IPS-NIHi7 (cell line): ENCODE measurements around the gene EME2.

ENCODE experiments used
- DNase-seq: peaks from one replicate; pipeline ENCODE4 v3.0.0; 2012; ENCODE audit warnings: mixed read lengths; ENCODE audit errors: extremely low spot score

The EME2 gene

DNA sequence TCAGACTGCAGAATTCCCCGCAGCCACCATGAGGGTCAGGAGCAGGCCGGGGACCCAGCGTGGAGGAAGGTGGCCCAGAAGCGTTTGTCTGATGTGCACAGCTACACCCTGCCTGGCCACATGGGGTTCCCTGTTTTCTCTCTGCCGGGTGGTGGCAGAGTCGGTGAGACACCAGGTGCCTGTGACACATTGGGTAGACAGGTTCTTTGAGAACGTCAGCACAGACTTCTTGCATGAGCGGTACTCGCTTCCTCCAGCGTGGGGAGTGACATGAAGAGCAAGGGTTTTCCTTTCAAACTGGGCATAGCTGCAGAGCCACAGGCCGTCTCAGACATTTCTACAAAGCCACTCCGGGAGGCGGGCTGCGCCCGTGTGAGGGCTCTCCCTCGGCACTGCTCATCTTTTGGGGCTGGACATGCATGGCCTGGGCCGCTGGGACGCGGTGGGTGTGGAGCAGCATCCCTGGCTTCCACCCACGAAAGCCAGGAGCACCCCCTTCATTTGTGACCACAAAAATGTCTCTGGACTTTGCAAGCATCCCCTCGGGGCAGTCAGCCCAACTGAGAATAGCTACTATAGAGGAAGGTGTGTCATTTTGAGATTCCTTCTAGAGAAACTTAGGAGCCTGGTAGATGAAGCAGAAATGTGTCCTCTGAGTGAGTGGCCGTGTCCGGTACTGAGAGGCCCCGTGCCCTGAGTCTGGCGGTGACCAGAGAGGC, 27.3 kb upstream of the EME2 start:
- no peak for DNase-seq

DNA sequence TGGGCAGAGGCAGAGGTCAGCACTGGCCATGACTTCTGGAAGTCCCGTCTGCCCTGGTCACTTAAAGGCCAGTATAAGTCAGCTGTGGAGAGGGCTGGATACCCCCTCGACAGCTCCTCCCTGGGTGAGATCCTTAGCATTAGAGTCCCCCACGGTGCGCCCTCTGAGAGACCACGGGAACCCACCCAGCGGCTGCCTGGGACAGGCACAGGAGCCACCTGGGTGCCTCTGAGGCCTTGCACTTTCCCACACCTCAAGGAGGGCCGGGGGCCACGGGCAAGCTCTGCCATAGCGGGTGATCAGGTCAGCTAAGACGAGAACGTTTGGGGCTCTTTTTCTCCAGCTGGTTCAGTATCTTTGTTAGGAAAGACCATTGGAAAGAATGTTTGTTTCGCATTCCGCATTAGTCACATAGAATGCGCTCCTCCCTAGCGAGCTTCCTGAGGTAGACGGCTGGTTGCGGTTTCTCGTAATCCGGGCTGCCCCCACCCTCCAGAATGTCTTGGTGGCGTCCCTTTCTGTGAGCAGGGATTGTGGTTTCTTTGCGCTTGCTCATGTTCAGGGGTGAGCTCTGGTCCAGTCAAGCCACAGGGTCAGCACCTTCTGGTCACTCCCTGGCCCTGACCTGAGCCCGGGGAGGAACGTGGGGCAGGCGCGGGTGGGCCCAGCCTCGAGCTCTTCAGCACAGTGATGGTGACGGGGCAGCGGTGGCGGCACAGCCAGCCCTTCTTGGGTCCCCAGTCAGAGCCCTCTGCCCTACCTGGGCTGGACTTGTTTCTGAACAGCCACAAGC, 26.5 kb upstream of the EME2 start:
- no peak for DNase-seq

DNA sequence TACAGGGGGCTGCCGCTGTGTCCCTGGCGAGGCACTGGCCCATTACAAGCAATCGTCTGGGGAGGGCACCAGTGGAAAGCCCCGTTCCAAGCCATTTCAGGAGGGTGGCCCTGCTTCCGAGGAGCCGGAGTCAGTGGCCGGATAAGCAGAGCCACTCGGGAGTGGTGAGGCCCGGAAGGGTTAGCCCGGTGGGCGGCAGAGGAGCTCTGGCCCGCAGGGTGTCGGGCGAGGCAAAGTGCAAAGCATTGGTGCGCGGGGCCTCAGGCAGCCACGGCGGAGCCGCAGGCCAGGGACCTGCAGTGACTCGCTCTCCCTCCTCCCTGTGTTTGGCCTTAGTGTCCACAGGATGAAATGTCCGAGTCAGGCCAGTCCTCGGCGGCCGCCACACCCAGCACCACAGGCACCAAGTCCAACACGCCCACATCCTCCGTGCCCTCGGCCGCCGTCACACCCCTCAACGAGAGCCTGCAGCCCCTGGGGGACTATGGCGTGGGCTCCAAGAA, 25.9 kb upstream of the EME2 start:
- DNase-seq = no peak

DNA sequence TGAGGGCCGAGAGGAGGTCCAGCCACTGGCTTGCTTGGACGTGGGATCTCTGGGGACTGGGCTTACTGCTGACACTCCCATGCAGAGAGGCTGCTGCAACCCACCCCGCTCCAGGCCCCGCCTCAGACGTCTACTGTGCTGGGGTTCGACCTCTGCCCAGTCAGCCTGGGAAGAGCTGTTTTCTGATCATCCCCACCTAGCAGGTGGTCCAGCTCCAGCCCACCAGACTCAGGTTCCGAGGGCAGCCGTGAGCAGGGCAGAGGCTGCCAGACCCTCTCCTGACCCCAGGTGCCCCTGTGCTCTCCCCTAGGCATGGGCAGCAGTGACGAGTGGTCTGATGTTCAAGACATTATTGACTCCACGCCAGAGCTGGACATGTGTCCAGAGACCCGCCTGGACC, 24.7 kb upstream of the EME2 start:
- DNase-seq = no peak

DNA sequence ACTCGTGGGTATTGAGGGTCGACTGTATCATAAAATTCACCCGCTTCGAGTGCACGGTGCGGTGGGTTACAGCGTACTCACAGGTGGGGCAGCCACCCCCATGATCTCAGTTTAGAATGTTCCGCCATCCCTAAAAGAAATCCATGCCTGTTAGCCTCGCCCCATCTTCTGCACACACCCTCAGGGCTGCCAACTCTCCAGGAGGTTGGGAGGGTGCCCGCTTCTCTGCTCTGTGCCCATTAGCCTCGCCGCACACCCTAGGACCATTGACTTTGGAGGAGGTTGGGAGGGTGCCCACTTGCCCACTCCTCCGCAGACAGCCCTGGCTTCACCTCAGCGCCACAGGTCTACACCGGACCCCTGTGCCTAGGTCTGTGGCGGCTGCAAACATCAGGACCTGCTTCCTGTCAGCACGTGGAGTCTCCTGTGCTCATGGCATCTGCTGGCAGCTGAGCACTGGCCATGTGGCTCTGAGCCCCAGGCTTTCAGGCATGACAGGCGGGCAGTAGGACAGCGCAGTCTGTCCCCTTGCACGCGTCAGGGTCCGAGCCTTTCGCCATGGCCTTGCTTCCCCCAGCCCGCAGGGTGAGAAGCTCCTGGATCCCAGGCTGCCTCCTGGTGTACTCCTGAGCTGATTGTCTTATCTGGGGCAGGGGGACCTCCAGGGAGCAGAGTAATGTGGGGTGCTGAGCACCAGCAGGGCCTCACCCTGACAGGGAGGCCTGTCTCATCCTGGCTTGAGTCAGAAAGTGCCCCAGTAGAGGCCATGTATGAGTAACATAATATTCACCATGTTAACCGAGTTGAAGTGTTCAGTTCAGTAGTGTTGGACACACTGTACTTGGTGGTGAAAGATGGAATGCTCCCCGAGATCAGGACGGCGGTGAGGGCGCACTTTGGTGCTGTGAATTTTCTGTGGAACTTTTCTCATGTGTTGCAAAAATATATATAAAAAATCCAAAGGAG, 23.2 kb upstream of the EME2 start:
- no peak for DNase-seq

DNA sequence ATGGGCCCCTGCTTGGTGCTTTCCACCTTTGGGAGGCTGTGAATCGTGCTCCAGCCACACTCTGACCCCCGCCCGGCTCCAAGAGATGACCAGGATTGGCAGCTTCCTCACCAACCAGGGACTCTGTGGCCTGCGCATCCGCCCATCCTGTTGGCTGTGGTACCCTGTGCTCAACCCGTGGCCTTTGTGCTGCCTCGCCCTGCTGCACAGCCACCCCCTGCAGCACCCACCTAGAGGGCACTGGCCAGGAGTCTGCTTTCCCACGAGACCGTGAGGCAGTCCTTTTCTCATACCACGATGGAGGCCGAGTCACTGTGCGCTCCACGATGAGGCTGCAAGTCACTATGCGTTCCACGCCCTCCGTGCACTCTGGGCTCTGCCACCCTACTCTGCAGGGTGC, 20.7 kb upstream of the EME2 start:
- DNase-seq = no peak

DNA sequence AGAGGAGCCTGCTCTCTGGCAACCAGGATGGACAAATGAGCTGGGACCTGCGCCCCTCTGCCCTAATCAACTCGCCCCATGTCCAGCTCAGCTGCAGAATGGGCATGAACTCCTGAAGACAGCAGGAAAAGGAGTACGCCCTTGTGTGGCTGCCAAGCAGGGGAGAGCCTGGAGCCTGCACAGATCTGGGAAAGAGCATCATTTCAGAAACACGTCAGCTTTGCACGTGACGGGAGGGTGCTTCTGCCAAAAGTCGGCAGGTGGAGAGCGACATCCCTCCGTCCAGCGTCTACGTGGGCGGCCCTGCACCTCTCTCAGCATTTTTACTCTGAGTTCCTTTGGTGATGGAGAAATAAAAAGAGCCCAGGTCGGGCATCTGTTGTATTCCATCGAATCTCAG, 19.8 kb upstream of the EME2 start:
- DNase-seq = no peak

DNA sequence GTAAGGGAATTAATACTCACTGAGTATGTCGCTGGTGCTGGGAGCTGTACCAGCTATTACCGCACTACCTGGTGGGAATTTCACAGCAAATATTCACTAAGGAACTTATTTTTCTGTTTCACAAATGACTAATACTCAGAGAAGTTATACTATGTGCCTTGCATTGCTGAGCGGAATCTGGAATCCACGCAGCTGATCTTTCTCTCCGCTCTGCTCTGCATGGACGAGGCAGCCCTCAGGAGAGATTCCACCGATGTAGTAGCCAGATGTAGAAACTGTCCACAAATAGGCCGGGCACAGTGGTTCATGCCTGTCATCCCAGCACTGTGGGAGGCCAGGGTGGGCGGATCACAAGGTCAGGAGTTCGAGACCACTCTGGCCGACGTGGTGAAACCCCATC, 18.4 kb upstream of the EME2 start:
- no peak for DNase-seq

DNA sequence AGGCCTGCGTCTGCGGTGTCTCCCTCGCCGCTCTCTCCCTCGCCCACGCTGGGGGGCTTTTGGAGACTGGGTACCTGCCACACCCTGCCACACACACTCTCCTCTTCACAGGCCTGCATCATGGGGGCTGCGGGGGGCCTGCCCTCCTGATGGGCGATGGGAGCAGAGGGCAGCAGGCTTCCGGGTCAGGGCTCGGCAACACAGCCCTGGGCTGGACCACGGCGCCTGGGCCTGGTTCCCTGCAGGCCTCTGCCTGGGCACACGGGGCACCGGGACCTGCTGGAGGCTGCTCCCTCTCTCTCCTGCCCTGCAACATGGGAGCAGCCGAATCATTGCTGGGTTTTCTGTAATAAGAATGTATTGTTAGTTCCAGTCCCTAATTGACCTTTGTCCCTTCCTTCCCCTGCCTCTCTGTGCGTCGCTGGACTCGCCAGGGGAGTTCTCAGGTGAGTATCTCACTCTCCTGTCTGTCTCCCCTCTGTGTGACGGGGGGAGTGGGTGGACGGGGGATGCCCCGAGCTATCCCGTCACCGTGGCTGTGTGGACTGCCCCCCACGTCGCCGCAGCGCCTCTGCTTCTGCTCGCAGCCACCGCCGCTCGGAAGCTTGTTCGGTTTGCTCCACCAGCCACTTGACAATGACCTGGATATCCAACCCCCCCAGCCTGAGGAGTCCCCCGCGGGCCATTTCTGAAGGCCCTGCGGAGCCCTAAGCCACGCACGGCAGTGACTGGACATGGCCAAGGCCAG, 14.7 kb upstream of the EME2 start:
- DNase-seq = no peak

DNA sequence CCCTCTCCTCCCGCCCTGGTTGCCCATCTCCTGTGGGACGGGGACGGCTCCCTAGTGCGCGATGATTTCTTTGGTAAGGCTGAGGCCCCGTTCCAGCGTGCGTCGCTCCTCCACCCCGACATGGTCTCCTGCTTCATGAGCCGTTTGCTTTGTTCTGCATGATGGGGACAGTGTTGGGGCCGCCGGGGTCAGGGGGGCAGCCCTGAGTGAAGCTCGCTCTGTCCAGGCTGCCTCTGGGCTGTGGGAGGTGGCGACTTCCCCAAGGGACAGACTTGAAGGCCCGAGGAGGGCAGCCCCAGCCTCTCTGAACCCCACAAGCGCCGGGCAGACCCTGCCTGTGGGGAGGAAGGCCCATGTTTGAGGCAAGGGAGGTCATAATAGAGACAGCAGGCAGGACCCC, 13.7 kb upstream of the EME2 start:
- no peak for DNase-seq

DNA sequence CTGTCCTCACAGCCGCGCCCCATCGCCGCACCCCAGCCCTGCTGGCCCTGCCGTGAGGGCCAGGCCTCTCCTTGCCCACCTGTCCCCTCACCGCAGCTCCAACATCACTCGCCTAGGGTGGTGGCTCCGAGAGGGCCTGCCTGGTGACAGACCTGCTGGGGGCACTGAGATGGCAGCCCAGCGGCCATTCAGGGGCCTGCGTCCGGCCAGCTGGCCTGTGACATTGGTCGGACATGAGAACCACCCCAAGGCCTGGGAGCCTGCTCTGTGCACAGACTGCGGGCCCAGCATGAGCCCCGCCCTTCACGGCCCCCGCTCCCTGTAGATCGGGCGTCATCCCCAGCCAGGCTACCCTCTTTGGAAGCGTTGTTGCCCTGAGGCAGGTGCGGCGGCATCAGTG, 13.1 kb upstream of the EME2 start:
- no peak for DNase-seq

DNA sequence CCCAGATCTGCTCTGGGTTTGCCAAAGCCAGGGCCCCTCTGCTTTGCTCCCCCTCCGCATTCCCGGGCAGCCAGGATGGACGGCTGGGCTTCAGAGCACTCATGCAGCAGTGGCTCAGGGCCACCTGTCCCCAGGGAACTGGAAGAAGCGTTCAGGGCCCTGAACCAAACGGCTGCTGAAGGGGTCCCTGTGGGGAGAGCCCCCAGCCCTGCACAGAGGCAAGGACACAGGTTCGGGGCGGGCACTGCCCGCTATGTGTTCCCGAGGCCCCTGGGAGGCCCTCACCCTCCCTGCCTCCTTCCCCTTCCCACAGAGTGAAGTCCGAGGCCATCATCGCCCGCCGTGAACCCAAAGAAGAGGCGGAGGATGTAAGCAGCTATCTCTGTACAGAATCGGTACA, 11.7 kb upstream of the EME2 start:
- no peak for DNase-seq

DNA sequence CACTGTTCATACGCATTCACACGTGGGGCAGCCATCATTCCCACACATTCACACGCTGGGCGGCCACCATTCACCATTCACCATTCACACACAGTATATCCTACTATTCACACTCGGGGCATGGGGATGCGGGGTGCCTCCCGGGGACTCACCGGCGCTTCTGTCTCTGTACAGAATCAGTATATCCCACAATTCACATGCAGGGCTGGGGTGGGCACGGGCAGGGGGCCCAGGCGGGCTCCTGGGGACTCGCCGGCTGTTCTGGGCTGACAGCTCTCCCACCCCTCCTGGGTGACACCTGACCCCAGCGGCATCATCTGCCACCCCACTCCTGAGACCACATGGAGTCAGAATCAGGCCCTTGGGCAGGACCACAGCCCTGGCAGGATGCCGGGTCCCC, 10.9 kb upstream of the EME2 start:
- DNase-seq = no peak

DNA sequence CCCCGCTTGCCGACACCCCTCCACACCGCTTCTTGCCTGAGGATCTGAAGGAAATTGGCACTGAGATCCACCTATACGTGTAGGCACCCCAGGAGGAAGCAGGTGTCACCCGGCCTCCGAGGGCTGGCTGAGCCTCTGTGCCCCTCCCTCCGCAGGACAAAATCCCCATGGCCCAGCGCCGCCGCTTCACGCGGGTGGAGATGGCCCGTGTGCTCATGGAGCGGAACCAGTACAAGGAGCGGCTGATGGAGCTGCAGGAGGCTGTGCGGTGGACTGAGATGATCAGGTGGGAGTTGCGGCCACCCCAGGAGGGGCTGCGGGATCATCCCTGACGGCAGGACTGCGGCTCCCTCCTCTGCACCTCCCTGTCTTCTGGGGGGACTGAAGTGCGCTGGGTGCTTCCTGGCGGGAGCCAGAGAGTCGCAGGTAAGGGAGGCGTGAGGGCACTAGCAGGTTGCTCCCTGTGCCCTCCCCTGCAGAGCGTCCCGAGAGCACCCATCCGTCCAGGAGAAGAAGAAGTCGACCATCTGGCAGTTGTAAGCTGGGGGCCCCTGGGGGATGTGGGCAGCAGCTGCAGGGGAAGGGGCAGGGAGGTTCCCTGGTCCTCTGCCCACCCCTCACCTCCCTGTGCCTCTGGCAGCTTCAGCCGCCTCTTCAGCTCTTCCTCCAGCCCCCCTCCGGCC, 10.3 kb upstream of the EME2 start:
- DNase-seq = no peak

DNA sequence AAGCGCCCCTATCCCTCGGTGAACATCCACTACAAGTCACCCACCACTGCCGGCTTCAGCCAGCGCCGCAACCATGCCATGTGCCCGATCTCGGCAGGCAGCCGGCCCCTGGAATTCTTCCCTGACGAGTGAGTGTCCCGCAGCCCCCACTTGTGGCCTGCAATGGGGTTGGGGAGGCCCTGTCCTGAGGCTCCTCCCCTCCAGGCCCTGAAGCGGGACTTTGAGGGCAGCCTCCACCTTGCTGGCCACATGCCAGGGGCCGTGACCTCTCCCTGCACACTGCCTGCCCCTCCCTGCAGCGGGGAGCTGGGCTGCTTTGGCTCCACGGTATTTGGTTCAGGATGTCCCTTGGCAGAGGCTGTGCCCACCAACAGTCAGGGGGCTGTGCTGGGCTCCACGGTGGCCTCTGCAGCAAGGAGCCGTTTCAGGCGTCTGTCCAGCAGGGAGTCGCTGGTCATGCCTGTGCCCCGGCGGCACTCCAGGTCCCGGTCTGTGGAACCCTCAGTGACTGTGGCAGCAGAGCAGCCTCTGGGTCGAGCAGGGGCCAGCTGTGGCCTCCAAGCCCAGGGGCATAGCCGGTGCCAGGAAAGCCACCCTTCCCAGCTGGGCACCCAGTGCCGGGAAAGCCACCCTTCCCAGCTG, 9.6 kb upstream of the EME2 start:
- DNase-seq = no peak

DNA sequence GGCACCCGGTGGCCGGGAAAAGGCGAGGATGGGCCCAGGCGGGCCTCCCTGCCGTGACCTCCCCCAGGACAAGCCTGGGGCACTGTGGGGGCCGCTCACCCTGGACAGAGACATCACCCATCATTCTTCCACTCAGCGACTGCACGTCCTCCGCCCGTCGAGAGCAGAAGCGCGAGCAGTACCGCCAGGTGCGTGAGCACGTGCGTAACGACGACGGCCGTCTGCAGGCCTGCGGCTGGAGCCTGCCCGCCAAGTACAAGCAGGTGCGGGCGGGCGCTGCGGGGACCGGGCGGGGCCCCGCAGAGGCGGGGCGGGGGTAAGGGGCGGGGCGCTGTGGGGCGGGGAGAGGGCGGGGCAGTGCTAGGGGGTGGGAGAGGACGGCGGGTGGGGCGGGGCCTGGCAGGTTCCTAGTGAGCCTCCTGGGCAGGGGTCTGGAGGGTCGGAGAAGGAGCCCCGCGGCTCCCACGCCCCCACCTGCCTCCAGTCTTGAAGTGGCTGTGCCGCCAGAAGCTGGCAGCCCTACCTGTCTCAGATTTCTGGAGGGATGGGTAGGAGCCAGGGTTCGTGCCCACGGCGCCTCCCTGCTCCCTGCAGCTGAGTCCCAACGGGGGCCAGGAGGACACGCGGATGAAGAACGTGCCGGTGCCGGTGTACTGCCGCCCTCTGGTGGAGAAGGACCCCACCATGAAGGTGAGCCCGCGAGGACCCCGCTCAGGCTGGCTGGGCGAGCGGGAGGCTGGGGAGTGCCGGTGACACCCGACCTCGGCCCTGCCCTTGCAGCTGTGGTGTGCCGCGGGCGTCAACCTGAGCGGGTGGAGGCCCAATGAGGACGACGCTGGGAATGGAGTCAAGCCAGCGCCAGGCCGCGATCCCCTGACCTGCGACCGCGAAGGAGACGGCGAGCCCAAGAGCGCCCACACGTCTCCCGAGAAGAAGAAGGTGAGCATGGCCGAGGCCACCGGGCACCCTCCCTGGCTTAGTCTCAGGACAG, 8.8 kb upstream of the EME2 start:
- peak; percentile 94 for DNase-seq

DNA sequence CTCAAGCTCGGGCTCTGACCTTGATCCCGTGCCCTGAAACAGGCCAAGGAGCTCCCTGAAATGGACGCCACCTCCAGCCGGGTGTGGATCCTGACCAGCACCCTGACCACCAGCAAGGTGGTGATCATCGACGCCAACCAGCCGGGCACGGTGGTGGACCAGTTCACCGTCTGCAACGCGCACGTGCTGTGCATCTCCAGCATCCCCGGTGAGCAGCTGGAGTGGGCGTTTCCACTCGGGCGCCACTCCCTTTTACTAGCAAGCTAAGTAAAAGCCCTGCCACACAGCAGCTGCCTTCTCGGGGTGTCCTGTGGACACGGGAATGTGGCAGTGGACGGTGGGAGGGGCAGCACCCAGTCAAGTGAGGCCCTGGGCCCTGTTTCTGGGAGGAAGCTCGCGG, 7.6 kb upstream of the EME2 start:
- no peak for DNase-seq

DNA sequence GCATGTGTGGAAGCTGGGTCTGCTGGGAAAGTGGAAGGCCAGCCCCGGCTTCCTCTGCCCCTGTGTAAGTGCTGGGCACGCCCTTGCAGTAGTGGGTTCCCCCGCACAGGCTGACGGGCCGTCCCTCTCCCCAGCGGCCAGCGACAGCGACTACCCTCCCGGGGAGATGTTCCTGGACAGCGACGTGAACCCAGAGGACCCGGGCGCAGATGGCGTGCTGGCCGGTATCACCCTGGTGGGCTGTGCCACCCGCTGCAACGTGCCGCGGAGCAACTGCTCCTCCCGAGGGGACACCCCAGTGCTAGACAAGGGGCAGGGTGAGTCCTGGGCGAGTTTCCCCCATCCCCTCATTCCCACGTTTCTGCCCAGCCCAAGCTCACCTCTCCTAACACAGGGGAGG, 6.8 kb upstream of the EME2 start:
- DNase-seq = no peak

DNA sequence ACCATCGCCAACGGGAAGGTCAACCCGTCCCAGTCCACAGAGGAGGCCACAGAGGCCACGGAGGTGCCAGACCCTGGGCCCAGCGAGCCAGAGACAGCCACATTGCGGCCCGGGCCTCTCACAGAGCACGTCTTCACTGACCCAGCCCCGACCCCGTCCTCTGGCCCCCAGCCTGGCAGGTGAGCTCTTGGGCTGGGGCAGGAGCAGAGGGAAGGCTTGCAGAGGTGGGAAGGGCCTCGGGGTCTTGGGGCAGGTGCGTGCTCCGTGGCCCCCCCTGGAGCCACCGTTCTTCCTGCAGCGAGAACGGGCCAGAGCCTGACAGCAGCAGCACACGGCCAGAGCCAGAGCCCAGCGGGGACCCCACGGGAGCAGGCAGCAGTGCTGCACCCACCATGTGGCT, 6.4 kb upstream of the EME2 start:
- DNase-seq = no peak
